Bronchial epithelial cell (primary cell): ENCODE results near the gene MLST8. TPM values are rescaled to one million over a fixed set of nuclear protein-coding genes. Genes with fewer than 3 reads are reported as not detected.

Experiments
- DNase-seq: peaks from one replicate; pipeline ENCODE4 v3.0.0-alpha.2; 2010; ENCODE audit warnings: low read depth
- FAIRE-seq: peaks from 2 replicates; lab custom pipeline; 2011; peaks lifted over from hg19 to GRCh38; lab: Jason Lieb, UNC
- H3K27me3 ChIP-seq: 2 replicates; pipeline ENCODE4 v1.5.1; 2011; ENCODE audit warnings: low read length; ENCODE audit not compliant: control insufficient read depth, insufficient read depth
- H3K36me3 ChIP-seq: 2 replicates; pipeline ENCODE4 v1.5.1; 2011; ENCODE audit warnings: low read length; ENCODE audit not compliant: control insufficient read depth, insufficient read depth
- H3K4me3 ChIP-seq: 2 replicates; pipeline ENCODE4 v1.5.1; 2011; ENCODE audit warnings: mild to moderate bottlenecking, low read depth, low read length, control low read depth
- total RNA-seq: library from RNA; depleted of rRNA; stranded (reverse); fragments of >200 nt; gene quantifications from 2 replicates; pipeline ENCODE4 v1.2.1, GENCODE V29; 2014
- TF ChIP-seq, protein P1 (sequence below): IDR thresholded peaks from 2 replicates; pipeline ENCODE4 v1.5.1; 2011; ENCODE audit warnings: mild to moderate bottlenecking, moderate library complexity, low read length, control low read depth, inconsistent platforms; ENCODE audit not compliant: insufficient read depth, severe bottlenecking

MLST8 gene
- total RNA-seq, 1 donor from 2014 or later, result 11.6 TPM

DNA sequence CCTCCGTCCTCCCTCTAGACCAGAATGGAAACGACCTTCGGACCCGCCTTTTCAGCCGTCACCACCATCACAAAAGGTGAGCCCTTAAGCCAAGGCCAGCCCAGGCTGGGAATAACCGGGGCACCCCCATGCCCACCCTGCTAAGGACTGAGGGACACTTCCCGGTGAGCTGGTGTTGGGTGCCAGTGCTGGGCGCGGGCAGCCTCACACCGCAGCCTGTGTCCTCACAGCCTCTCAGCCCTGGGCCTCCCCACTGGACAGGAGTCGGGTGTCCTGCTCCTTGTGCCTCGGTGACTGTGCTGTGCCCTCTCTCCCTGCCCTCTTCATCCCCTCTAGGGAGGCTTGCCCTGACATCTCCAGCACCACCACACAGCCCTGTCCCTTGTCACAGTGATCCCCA lies 39.4 kb upstream of the MLST8 start:
- FAIRE-seq, result no peak
- TF ChIP-seq, protein P1, sequence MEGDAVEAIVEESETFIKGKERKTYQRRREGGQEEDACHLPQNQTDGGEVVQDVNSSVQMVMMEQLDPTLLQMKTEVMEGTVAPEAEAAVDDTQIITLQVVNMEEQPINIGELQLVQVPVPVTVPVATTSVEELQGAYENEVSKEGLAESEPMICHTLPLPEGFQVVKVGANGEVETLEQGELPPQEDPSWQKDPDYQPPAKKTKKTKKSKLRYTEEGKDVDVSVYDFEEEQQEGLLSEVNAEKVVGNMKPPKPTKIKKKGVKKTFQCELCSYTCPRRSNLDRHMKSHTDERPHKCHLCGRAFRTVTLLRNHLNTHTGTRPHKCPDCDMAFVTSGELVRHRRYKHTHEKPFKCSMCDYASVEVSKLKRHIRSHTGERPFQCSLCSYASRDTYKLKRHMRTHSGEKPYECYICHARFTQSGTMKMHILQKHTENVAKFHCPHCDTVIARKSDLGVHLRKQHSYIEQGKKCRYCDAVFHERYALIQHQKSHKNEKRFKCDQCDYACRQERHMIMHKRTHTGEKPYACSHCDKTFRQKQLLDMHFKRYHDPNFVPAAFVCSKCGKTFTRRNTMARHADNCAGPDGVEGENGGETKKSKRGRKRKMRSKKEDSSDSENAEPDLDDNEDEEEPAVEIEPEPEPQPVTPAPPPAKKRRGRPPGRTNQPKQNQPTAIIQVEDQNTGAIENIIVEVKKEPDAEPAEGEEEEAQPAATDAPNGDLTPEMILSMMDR, result no peak
- no peak for DNase-seq
- Histone ChIP-seq H3K27me3 (no peaks in the 10 kb centered on the region), H3K36me3 (peaks cover 29% of the 10 kb centered on the region), H3K4me3 (no peak overlapping the region)

DNA sequence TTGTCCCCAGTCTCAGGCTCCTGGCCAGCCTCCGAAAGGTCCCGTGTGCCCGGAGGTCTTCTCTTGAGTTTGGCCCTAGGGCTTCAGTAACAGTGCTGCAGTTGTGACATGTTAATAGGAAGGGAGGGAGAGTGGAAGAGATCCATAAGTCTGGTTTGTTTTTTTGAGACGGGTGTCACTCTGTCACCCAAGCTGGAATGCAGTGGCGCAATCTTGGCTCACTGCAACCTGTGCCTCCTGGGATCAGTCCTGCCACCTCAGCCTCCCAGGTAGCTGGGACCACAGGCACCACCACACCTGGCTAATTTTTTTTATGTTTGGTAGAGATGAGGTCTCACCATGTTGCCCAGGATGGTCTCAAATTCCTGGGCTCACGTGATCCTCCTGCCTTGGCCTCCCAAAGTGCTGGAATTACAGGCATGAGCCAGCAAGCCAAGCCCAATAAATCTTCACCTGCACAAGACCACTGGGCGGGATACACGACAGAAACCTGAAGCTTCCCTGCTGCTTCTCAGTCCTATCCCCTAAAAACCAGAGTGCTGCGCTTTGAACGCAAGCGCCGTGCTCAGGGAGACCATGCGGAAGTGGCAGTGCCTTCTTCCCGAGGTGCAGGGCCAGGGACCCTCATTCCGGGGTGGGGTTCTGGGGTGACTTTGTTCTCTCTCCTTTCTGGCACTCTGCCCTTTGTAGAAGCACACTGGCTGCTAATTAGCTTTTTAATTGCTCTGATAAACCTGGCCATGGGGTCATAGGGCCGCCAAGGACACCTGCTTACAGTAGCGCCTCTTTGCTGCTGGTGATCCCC lies 38.8 kb upstream of the MLST8 start:
- no peak overlapping the region for H3K4me3 ChIP-seq
- DNase-seq (no peak), FAIRE-seq (no peak)
- peaks cover 29% of the 10 kb centered on the region for H3K36me3 ChIP-seq
- TF ChIP-seq, protein P1, result no peak
- no peaks in the 10 kb centered on the region for H3K27me3 ChIP-seq

DNA sequence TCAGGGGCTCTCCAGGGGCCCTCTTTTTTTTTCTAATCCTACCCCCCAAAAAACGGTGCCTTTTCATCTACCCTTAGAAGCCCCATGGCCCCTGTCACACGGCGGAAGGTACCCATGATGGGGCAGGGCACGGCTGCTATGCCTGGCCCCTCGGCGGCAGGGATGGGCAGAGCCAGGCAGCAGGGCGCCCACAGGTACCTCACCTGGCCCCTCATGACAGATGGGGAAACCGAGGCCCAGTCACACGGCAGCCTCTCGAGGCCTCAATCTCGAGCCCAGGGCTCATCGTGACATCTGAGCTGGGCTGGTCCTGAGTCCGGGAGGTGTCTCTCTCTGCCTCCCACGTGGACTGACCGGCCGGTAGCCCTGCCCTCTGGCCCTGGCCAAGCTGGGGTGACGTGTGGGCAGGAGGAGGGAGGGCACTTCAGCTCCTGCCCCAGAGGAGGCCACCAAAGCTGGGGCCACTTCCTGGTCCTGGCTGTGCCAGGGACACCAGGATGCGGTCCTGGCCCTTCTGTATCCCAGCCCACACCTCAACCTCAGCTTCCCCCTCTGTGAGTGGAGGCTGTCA lies 38.1 kb upstream of the MLST8 start:
- Histone ChIP-seq H3K36me3 (peaks cover 34% of the 10 kb centered on the region), H3K4me3 (no peak overlapping the region), H3K27me3 (no peaks in the 10 kb centered on the region)
- FAIRE-seq, result no peak
- no peak for DNase-seq
- TF ChIP-seq, protein P1, result no peak

DNA sequence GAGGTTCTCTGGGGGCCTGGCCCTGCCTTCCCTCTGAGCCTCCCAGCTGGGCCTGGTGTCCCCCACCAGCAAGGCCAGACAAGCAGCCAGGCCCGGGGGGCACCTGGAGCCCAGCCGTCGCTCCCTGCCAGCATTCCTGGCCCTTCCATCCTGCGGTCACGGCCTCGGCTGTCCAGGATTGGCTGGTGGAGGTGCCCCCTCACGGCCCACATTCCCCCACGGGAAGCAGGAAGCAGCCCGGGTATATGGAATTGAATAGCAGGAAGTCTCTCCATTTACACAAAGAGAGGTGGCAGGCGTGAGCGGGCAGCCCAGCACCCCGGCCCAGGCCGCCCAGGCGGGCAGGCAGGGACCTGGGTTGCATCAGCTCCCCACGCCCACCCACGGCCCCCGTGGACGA lies 35.2 kb upstream of the MLST8 start:
- Histone ChIP-seq H3K36me3 (peaks cover 40% of the 10 kb centered on the region), H3K27me3 (no peaks in the 10 kb centered on the region), H3K4me3 (no peak overlapping the region)
- TF ChIP-seq, protein P1, result no peak
- FAIRE-seq, result no peak
- DNase-seq, result no peak

GRCh38 chr16:2170587-2171435 lies 34.4 kb upstream of the MLST8 start:
- Histone ChIP-seq H3K27me3 (no peaks in the 10 kb centered on the region), H3K36me3 (peaks cover 41% of the 10 kb centered on the region), H3K4me3 (no peak overlapping the region)
- TF ChIP-seq, protein P1, result no peak
- DNase-seq, result no peak
- no peak for FAIRE-seq
